SHP77 (cell line): ENCODE data around the gene TXNRD1.
A peak's percentile ranks its signal among the peaks of the same experiment; 100 is the strongest.
"Not testable (repeated sequence)": the region's sequence is repeated elsewhere in the genome, so short reads cannot be mapped to it uniquely, and the experiment has no call there.

Experiments used
- DNase-seq, 2 experiments: peaks; one replicate each; lab custom pipeline; 2025; lab: John Stamatoyannopoulos, UW

The TXNRD1 gene

DNA sequence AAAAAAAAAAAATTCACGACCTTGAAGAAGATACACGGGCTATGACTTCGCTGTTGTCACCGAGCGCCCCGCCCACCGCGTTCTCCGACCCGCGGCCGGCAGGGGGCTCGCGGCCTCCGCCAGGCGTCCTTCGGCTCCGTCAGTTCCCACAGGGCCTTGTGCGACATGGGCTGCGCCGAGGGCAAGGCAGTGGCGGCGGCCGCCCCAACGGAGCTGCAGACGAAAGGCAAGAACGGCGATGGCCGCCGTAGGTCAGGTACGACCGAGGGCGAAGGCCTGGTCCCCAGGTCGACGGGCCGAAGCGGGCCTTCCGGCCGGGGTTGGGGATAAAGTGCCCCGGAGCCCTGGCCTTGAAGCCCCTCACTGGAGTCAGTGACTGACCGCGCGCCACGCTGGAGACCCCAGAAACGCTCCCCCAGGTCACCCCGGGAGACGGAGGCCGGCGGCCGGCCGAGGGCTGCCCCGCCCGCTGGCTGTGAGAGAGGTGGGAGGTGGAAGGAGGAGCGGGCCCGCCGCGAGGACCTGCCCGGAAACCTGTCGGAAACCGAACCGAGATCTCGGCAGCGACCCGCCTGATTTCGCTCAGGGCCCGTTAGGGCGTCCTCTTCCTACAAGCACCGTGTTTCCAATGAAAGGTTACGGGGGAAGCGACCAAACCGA, at the start of gene TXNRD1:
Gene TXNRD1, plus strand, starts transcription at position 142 of the 660 bp plus-strand sequence. Its CDS starts 24 bp downstream, at position 166.
- DNase-seq: no peak

DNA sequence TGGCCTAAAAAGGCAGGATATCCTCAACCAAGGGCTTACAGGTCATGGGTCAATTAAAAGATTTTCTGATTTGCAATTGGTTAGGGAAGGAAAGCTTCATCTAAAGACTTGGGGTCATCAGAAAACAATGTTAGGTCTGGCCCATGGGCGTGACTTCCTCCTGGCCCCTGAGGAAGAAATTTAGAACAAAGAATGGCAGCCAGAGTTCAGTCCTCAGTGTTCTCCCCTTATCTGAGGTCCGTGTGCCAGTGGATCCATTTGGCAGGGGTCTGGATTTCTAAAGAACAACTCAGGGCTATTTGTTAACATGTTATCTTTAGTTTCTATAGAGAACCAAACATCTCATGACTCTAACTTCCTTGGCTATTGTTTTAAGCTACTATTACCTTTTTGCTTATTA, 49.8 kb upstream of the TXNRD1 start:
- DNase-seq: no peak

DNA sequence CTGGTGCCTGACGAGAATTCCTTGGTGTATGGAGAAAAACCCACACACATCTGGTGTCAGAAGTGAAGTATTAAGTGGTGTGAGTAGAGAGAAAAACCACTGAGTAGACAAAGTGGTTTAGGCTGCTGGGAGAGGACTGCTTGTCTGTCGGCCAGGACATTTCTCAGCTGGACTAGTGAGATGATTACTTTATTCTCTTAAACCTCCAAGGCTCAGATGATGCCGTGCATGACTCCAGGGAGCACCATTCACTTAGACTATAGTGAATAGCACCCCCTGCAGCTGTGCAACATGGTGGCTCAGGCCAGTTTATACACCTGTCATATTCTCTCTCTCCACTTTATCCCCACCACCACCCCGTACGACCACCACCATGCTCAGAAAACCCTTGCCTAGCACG, 49.1 kb upstream of the TXNRD1 start:
- no peak for DNase-seq

GRCh38 chr12:104167519-104168458, 47.8 kb upstream of the TXNRD1 start:
- DNase-seq: no peak

DNA sequence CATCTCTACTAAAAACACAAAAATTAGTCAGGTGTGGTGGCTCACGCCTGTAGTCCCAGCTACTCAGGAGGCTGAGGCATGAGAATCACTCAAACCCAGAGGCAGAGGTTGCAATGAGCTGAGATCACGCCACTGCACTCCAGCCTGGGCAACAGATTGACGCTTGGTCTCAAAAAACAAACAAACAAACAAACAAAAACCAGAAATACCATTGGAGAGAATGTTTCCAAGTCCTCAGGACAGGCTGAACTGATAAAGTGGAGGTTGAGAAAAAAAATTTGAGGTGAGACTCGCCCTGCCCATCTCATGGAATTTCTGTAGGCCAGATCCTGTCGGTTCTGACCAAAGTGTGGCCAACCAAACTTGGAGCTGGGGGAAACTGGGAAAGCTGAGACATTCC, 47.0 kb upstream of the TXNRD1 start:
- DNase-seq: no peak

GRCh38 chr12:104171785-104172569, 43.6 kb upstream of the TXNRD1 start:
- DNase-seq: peak; percentile 54 to 60

DNA sequence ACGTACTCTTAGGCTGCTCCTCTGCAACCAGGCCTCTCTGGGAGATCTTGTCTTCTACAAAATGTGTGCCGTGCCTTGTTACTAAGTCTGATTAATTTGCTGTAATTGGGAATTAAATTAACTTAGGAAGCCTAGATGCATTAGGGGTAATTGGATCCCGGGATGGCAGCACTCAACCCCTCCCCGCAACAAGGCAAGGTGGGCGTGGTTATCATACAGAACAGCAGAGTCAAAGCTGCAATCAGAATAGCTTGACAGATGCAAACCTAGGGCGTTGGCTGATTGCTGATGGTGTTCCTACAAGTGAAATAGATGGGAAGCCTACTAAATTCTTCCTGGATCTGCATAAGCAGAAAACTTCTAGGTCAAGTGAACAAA, 43.0 kb upstream of the TXNRD1 start:
- DNase-seq: no peak

GRCh38 chr12:104173804-104174203, 41.8 kb upstream of the TXNRD1 start:
- not testable (repeated sequence) for DNase-seq

- no peak for DNase-seq
These were observed 39.8 kb upstream of the TXNRD1 start for GRCh38 chr12:104175726-104176247.

- no peak for DNase-seq
These were observed 38.3 kb upstream of the TXNRD1 start for GRCh38 chr12:104177336-104177662.

GRCh38 chr12:104177663-104178501, 37.7 kb upstream of the TXNRD1 start:
- DNase-seq: peak in 1 of 2 experiments; percentile 32

DNA sequence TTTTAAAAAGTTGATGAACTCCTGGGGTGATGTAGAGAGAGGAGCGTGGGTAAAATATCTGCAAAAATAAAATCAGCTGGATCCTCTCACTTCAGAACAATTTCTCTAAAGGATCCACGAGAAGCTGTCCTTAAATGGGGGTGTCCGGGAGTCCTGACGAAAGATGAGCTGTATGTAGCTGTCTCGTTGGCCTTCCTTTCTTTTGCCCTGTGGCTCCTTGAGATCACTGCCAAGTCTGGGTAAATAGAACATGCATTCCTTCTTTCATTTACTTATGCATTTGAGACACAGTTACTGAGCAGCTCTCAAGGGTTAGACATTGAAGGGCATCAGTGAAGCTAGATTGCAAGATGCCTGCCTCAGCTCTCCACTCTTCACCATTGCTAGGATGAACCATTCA, 35.2 kb upstream of the TXNRD1 start:
- no peak for DNase-seq

- no peak for DNase-seq
These were observed 34.3 kb upstream of the TXNRD1 start for GRCh38 chr12:104181313-104181712.

DNA sequence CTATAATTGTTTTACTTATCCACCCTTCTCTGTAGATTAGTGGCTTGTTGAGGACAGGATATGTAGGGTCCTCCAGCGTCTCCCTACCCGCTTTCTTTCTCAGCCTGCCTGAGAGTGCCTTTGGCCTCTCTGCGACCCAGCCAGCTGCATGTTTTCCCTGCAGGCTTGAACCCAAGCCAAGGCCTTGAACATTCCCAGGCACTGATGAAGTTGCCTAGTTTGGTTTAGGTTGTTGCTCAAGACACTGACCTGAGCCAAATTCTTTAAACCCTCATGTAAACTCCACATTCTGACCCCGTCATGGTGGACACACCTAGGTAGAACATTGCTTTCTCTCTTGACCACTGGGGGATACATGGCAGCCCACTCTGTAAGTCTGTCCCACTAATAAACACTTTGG, 33.4 kb upstream of the TXNRD1 start:
- no peak for DNase-seq

GRCh38 chr12:104182621-104183378, 32.8 kb upstream of the TXNRD1 start:
- no peak for DNase-seq

GRCh38 chr12:104183443-104183842, 32.1 kb upstream of the TXNRD1 start:
- DNase-seq: no peak

DNA sequence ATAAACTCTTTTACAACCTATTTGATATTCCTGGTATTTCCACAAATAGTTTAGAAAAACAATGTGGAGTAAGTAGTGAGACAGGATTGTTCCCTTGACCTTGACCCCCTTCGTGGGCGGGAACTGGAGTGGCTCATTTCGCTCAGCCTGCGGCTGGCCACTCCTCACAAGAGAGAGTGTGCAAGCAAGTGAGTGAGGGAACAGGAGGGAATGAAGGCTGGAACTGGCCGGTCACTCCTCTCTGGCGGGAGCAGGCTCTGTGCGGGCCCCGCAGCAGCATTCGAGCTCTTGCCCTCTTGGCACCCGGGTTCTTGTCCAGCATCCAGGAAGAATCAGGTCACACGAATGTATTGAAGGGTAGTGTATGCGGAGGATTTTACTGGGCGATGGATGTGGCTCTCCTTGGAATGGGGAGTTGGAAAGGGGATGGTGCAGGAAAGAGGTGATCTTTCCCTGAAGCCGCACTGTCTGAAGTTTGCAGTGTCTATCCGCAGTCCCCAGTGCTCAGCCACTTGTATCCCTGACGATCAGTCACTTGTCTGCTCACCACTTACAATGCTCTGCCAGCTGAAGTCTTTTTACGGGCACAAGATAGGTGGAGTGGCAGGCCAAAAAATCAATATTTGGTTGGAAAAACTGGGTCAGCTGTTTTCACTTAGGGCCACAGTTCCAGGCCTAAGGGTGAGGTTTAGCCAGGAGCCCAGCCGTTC, 28.0 kb upstream of the TXNRD1 start:
- DNase-seq: peak; percentile 55 to 58

GRCh38 chr12:104188534-104188933, 27.0 kb upstream of the TXNRD1 start:
- DNase-seq: no peak

DNA sequence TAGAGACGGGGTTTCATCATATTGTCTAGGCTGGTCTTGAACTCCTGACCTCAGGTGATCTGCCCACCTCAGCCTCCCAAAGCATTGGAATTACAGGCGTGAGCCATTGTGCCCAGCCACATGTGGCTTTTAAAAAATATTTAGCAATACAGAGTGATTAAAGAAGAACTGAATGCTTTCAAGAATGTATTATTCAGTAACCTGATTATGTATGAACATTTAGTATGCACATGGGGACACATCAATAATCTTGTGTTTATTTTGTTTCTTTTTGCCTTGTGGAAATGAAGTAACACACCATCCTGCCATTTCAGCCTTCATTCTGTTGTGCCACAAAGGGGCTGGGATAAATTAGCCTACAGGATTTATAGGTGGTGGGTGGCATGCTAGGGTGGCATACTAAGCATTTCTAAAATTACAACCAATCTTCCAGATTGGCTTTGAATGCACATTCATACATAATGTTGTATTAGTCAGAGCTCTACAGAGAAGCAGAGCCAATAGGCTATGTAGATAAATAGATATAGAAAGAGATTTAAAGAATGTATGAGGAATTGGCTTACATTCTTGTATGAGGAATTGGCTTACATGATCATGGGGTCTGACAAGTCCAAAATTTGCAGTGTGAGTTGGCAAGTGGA, 25.5 kb upstream of the TXNRD1 start:
- DNase-seq: no peak
